Measurements from ENCODE around the gene CARHSP1.
"Not testable (repeated sequence)": the region's sequence is repeated elsewhere in the genome, so short reads cannot be mapped to it uniquely, and the experiment has no call there.

Gene CARHSP1

GRCh38 chr16:8872071-8872470 lies 3.3 kb upstream of the CARHSP1 start:
- no peak for DNase-seq (ENCODE audit: low read depth)

DNA sequence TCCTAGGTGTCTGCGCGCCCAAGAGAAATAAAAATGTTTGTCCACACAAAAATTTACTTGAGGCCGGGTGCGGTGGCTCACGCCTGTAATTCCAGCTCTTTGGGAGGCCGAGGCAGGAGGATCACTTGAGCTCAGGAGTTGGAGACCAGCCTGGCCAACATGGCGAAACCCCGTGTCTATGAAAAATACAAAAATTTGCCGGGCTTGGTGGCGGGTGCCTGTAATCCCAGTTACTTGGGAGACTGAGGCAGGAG lies 1.1 kb upstream of the CARHSP1 start:
- not testable (repeated sequence) for DNase-seq (ENCODE audit: low read depth)

GRCh38 chr16:8869212-8869987 lies 594 bp upstream of the CARHSP1 start:
- DNase-seq (ENCODE audit: low read depth) = no peak

- DNase-seq (ENCODE audit: low read depth) = peak; percentile 61
These were observed 832 bp downstream of the CARHSP1 start for GRCh38 chr16:8867932-8868415.

DNA sequence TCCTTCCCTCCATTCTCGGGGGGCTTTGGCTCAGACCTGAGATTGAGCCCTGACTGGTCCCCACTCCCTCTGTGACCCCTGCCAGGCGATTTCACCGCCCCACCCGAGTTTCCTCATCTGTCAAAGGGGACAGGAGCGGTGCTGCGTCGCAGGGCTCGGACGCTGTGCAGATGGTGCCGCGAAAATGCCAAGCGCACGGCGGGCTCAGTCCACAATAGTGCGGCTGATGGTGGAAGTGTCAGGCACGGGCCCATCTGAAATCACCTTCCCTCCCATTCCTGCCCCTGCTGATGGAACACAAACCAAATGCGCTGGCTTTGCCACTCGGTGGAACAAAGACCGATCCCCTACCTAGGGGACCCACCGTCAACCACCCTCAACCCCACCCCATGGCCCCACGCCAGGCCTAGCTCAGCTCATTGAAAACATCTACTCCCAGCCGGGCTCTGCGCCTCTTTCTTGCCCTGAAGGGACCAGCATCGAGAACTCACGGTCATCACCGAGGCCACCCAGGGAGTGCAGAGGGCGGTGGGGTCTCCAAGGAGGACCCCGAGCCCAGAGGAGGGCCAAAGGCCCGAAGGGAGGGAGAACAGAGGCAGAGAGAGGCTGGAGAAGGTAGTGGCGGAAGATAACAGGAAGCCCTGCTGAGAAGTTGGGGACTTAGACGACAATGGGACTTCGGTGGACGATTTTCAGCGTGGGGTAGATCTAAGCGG lies 1.4 kb downstream of the CARHSP1 start:
- DNase-seq (ENCODE audit: low read depth) = no peak

GRCh38 chr16:8866884-8867215 lies 2.0 kb downstream of the CARHSP1 start:
- no peak for DNase-seq (ENCODE audit: low read depth)

DNA sequence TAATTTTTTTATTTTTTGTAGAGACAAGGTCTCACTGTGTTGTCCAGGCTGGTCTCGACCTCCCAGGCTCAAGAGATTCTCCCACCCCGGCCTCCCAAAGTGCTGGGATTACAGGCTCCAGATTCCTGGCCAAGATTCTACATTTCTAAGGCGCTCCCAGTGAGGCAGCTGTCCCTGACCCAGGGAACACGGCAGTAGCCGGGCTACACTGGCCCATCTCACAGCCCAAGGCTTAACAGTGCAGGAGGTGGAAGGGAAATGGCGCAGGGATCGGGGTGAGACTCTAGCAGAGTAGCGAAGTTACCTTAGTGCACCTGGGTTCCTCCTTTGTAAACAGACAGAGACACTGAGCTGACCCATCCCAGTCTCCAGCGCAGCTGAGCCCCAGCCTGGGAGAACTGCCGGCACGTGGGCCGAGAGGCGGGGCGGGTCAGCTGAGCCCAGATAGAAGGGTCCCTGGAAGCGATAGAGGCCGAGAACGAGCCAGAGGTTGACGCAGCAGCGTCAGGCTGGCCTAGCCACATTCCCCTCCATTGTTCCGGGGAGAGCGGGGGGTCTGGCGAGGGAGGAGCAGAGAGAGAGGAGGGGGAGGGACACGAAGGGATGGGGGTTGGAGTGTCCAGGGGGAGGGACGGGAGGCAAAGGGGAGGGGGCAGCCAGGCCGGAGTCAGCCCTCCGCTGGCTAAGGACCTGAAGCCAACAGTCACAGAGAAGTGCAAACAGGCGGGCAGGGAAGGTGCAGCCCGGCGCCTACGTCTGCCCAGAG lies 2.5 kb downstream of the CARHSP1 start:
- DNase-seq (ENCODE audit: low read depth) = no peak

DNA sequence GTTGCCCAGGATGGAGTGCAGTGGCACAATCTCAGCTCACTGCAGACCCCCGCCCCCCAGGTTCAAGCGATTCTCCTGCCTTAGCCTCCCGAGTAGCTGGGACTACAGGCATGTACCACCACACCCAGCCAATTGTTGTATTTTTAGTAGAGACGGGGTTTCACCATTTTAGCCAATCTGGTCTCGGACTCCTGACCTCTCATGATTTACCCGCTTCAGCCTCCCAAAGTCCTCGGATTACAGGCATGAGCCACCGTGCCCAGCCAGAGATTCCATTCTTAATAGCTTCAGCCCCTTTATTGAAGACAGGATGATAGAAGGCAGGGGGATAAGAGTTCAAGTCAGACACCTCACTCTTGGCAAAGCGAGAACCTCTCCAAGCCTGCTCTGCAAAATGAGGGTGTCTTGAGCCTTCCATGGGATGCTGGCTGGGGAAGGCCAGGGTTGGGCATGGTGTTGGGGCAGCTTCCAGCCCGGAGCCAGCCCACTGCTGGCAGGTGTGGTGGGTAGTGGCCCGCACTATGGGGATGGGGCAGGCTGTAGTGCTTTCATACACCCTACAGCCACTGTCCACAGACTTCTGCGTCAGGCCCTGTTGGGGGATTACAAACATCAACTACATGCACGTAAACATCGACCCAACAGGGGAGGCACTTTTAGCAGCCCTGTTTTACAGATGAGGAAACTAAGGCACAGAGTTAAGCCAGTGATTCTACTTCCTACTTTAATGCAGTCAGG lies 3.5 kb downstream of the CARHSP1 start:
- DNase-seq (ENCODE audit: low read depth) = no peak

- DNase-seq (ENCODE audit: low read depth) = no peak
These were observed 4.2 kb downstream of the CARHSP1 start for GRCh38 chr16:8864480-8865110.

DNA sequence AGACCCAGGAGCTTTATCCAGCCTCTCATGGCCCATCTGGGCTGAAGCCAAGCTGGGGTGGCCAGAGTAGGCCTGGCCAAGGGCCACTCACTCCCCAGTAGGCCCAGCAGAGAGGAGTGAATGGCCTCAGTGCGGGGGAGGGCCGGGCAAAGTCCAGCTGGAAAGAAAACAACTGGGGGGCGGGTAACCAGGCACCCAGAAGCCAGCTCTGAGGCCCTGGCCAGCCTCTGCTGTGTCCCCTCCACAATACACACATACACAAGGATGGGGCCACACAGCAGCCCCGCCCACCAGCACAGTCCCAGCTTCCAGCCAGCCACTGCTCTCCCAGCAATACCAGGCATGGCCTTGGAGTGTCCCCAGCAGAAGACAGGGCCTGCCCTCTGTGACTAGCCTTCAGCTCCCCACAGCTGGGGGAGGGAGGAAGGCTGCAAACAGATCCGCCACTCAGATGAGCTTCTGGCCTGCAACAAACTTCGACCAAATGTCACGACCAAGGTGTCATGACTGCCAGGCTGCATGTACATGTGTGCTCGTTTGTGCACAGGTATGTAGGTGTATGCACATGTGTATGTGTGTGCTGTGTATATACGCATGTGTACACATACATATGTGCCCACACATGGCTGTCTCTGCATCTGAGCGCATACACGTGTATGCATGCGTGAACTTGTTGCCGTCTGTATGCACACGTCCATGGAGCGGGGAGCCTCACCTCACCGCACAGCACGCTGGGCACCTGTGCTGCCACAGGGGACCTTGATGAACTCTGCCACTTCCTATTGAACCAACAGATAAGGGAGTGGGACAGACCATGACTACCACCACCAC lies 5.0 kb downstream of the CARHSP1 start:
- no peak for DNase-seq (ENCODE audit: low read depth)

GRCh38 chr16:8862309-8863130 lies 6.3 kb downstream of the CARHSP1 start:
- no peak for DNase-seq (ENCODE audit: low read depth)

DNA sequence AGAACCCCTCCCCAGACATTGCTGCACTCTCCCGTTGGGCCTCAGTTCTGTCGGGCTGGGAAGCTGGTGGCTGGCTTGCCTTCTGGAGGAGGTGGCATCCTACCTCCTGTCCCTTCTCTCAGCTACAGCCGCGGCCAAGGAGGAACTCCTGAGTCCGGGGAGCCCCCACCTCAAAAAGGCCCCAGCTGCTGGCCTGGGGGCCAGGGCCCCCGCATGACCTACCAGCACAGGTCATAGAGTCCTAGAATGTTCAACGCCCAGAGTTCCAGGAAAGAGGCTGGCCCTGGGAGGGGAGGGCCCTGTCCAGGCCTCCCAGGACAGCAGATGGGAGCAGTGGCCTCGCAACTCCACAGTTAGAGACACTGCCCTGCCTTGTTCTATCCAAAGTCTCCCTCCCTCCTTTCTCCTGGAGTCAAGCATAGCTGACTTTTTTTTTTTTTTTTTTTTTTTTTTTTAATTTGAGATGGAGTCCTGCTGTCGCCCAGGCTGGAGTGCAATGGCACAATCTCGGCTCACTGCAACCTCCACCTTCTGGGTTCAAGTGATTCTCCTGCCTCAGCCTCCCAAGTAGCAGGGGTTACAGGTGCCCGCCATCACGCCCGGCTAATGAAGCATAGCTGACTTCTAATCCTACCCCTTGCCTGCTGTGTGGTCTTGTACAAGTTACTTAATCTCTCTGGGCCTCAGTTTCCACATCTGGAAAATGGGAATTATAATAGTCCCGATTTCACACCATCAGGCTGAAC lies 7.1 kb downstream of the CARHSP1 start:
- DNase-seq (ENCODE audit: low read depth) = no peak

DNA sequence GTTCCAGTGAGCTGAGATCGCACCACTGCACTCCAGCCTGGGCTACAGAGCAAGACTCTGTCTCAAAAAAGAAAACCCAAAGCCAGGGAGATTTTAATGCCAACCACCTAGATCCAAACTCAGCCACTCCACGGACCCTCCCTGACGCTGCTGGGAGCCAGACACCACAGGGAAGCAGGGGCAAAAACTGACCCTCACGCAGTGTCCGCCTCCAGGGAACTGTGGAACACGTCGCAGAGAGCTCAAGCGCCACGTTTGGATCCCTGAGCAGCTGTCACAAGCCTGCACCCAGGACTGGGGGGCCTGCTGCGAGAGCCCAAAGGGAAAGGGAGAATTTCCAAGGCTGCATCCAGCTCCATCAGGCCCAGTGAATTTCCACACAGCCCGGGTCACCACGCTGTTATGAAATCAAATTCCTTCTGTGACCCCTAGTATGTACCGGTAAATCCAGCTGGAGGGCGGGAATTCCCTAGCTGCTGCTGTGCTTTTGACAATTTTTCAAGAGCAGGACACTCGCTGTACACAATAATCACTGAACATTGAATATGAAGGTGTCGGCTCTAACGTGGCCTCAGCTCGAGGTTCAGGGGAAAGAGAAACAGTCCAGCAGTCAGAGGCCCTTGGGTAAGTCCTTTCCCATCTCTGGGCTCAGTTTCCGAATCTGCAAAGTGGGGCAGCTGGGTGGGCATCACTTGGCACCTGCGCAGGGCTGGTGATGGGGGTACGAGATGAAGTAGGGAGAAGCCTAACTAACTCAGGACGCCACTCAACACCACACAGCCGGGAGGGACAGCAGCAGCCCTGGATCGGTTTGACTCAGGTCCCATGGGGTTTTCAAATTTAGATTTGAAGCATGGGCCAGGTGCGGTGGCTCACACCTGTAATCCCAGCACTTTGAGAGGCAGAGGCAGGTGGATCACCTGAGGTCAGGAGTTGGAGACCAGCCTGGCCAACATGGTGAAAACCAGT lies 8.6 kb downstream of the CARHSP1 start:
- DNase-seq (ENCODE audit: low read depth) = no peak

- DNase-seq (ENCODE audit: low read depth) = no peak
These were observed 9.6 kb downstream of the CARHSP1 start for GRCh38 chr16:8858994-8859912.

GRCh38 chr16:8855972-8856371 lies 12.8 kb downstream of the CARHSP1 start:
- DNase-seq (ENCODE audit: low read depth) = no peak

DNA sequence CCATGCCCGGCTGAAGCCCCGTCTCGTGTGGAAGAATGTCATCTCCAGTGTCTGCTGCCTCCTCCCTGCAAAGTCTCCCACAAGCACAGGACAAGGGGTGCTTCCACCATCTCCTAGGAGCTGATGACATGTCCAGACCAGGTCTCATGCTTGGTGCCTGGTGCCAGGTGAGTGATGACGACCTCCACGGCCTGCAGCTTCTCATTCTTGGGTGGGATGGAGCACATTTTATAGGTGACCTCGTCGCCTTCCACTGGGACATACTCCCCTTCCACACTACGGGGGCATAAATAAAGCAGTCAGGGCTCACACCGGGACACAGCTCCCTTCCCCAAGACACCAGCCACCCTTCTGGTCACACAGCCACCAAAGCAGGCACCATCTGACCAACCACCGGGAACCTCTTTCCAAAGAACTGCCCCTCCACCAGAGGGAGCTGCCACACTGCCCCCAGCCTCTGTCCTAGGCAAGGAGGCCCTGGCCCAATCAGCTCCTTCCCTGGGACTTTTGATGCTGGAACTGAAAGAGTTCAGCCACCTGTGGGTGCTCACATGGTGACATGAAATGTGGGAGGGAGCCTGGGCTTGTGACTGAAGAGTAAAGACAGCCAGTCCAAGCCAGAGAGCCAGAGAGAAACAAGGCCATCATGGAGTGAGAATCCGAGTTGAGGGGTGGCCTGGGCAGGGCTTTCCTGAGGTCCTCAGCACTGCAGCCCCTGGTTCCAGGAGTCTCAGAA lies 13.6 kb downstream of the CARHSP1 start:
- DNase-seq (ENCODE audit: low read depth) = no peak

All from stimulated activated CD8-positive, alpha-beta memory T cell treated with anti-CD3 and anti-CD28 coated beads, Interleukin-4, amount 100 ng/mL, for 24 hours (primary cell).